Stimulated activated naive B cell treated with anti-CD40 and anti-IgM and Interleukin-4, amounts not matched to agents 10 μg/mL and 1 μg/mL and 100 μg/mL, for 72 hours (primary cell): ENCODE results near the gene CRYBG1.

ENCODE experiments used
- ATAC-seq, 2 donors: fragments of 150-1000 bp; cut with Tn5 transposase; replicated peaks; 2 replicates each; pipeline ENCODE4 v1.10.0; 2021; ENCODE audit warnings: moderate library complexity in 1 of 2
- DNase-seq: peaks from one replicate; pipeline ENCODE4 v3.0.0; 2021
- H3K27ac Mint-ChIP-seq: one replicate; pipeline ENCODE4 v1.8.0; 2022; ENCODE audit warnings: mild to moderate bottlenecking, mixed read lengths
- H3K27me3 Mint-ChIP-seq, 2 donors: one replicate each; pipeline ENCODE4 v1.8.0; 2022; ENCODE audit warnings: mixed read lengths in 2 of 2
- H3K36me3 Mint-ChIP-seq, 2 donors: one replicate each; pipeline ENCODE4 v1.8.0; 2022; ENCODE audit warnings: mixed read lengths in 2 of 2, mild to moderate bottlenecking in 1 of 2
- H3K4me1 Mint-ChIP-seq, 2 donors: one replicate each; pipeline ENCODE4 v1.8.0; 2022; ENCODE audit warnings: mixed read lengths in 2 of 2, mild to moderate bottlenecking in 1 of 2
- H3K4me3 Mint-ChIP-seq, 2 donors: one replicate each; pipeline ENCODE4 v1.8.0; 2022; ENCODE audit warnings: mild to moderate bottlenecking in 2 of 2, mixed read lengths in 2 of 2, moderate library complexity in 1 of 2
- H3K9me3 Mint-ChIP-seq, 2 donors: one replicate each; pipeline ENCODE4 v1.8.0; 2022; ENCODE audit warnings: mixed read lengths in 2 of 2, mild to moderate bottlenecking in 1 of 2

Gene CRYBG1

GRCh38 chr6:106533054-106533453, 172.5 kb downstream of the CRYBG1 start:
- H3K9me3 Mint-ChIP-seq, result no peaks in the 10 kb centered on the region
- DNase-seq, result no peak
- H3K27ac Mint-ChIP-seq, result no peak overlapping the region
- peaks cover 10 to 11% of the 10 kb centered on the region in 2 donors for H3K36me3 Mint-ChIP-seq
- ATAC-seq, result no peak
- H3K4me1 Mint-ChIP-seq, result peaks cover 33 to 47% of the 10 kb centered on the region in 2 donors
- H3K4me3 Mint-ChIP-seq, result no peak overlapping the region
- no peaks in the 10 kb centered on the region for H3K27me3 Mint-ChIP-seq

- H3K27ac Mint-ChIP-seq, result no peak overlapping the region
- H3K9me3 Mint-ChIP-seq, result no peaks in the 10 kb centered on the region
- H3K4me1 Mint-ChIP-seq, result peaks cover 37 to 51% of the 10 kb centered on the region in 2 donors
- no peaks in the 10 kb centered on the region for H3K27me3 Mint-ChIP-seq
- ATAC-seq (no peak), DNase-seq (no peak)
- peaks cover 8 to 10% of the 10 kb centered on the region in 2 donors for H3K36me3 Mint-ChIP-seq
- H3K4me3 Mint-ChIP-seq, result no peak overlapping the region
Measured at GRCh38 chr6:106534004-106534403, 173.5 kb downstream of the CRYBG1 start.

GRCh38 chr6:106534564-106534982, 174.1 kb downstream of the CRYBG1 start:
- Mint-ChIP-seq H3K27me3 (no peaks in the 10 kb centered on the region), H3K27ac (peak overlapping the region; percentile 65), H3K9me3 (no peaks in the 10 kb centered on the region), H3K36me3 (peaks cover 8 to 10% of the 10 kb centered on the region in 2 donors), H3K4me3 (no peak overlapping the region), H3K4me1 (peaks cover 41 to 52% of the 10 kb centered on the region in 2 donors)
- ATAC-seq (peak; percentile 46 to 59), DNase-seq (no peak)

- Mint-ChIP-seq H3K9me3 (no peaks in the 10 kb centered on the region), H3K4me3 (no peak overlapping the region), H3K36me3 (peaks cover 8 to 10% of the 10 kb centered on the region in 2 donors), H3K27me3 (no peaks in the 10 kb centered on the region), H3K27ac (no peak overlapping the region), H3K4me1 (peaks cover 45 to 55% of the 10 kb centered on the region in 2 donors)
- DNase-seq (no peak), ATAC-seq (no peak)
Measured at GRCh38 chr6:106535012-106535411, 174.5 kb downstream of the CRYBG1 start.

- no peak for ATAC-seq
- H3K27ac Mint-ChIP-seq, result no peak overlapping the region
- H3K4me1 Mint-ChIP-seq, result peaks cover 45 to 59% of the 10 kb centered on the region in 2 donors
Measured at GRCh38 chr6:106536357-106536756, 175.8 kb downstream of the CRYBG1 start.

GRCh38 chr6:106536851-106537250, 176.3 kb downstream of the CRYBG1 start:
- DNase-seq (no peak), ATAC-seq (peak; percentile 21 to 44)
- no peak overlapping the region for H3K27ac Mint-ChIP-seq
- no peaks in the 10 kb centered on the region for H3K9me3 Mint-ChIP-seq
- peak overlapping the region in 1 of 2 donors; percentile 39 for H3K4me3 Mint-ChIP-seq
- peaks cover 8 to 9% of the 10 kb centered on the region in 2 donors for H3K36me3 Mint-ChIP-seq
- no peaks in the 10 kb centered on the region for H3K27me3 Mint-ChIP-seq
- H3K4me1 Mint-ChIP-seq, result peaks cover 45 to 59% of the 10 kb centered on the region in 2 donors

More at GRCh38 chr6:106536357-106536756, 175.8 kb downstream of the CRYBG1 start:
- Mint-ChIP-seq H3K4me3 (no peak overlapping the region), H3K27me3 (no peaks in the 10 kb centered on the region), H3K36me3 (peaks cover 8 to 9% of the 10 kb centered on the region in 2 donors), H3K9me3 (no peaks in the 10 kb centered on the region)
- no peak for DNase-seq

- Mint-ChIP-seq H3K36me3 (peaks cover 8 to 9% of the 10 kb centered on the region in 2 donors), H3K4me1 (peaks cover 45 to 59% of the 10 kb centered on the region in 2 donors), H3K4me3 (no peak overlapping the region)
Measured at GRCh38 chr6:106537662-106538061, 177.1 kb downstream of the CRYBG1 start.

GRCh38 chr6:106538145-106538544, 177.6 kb downstream of the CRYBG1 start:
- H3K27me3 Mint-ChIP-seq, result no peaks in the 10 kb centered on the region
- peaks cover 43 to 59% of the 10 kb centered on the region in 2 donors for H3K4me1 Mint-ChIP-seq
- H3K9me3 Mint-ChIP-seq, result no peaks in the 10 kb centered on the region
- no peak overlapping the region for H3K4me3 Mint-ChIP-seq
- peaks cover 5 to 6% of the 10 kb centered on the region in 2 donors for H3K36me3 Mint-ChIP-seq
- peak overlapping the region; percentile 51 for H3K27ac Mint-ChIP-seq
- DNase-seq (no peak), ATAC-seq (no peak)

More at GRCh38 chr6:106537662-106538061, 177.1 kb downstream of the CRYBG1 start:
- ATAC-seq (no peak), DNase-seq (no peak)
- Mint-ChIP-seq H3K9me3 (no peaks in the 10 kb centered on the region), H3K27me3 (no peaks in the 10 kb centered on the region), H3K27ac (no peak overlapping the region)

GRCh38 chr6:106539936-106540335, 179.4 kb downstream of the CRYBG1 start:
- Mint-ChIP-seq H3K36me3 (peaks cover 11 to 13% of the 10 kb centered on the region in 2 donors), H3K4me1 (peaks cover 31 to 43% of the 10 kb centered on the region in 2 donors), H3K4me3 (peak overlapping the region; percentile 4 to 65), H3K27me3 (no peaks in the 10 kb centered on the region), H3K27ac (peak overlapping the region; percentile 40), H3K9me3 (no peaks in the 10 kb centered on the region)
- no peak for DNase-seq
- peak; percentile 42 to 60 for ATAC-seq

- Mint-ChIP-seq H3K27me3 (no peaks in the 10 kb centered on the region), H3K36me3 (peaks cover 12 to 13% of the 10 kb centered on the region in 2 donors), H3K4me3 (no peak overlapping the region), H3K4me1 (peaks cover 29 to 38% of the 10 kb centered on the region in 2 donors), H3K9me3 (no peaks in the 10 kb centered on the region), H3K27ac (no peak overlapping the region)
- ATAC-seq (no peak), DNase-seq (no peak)
Measured at GRCh38 chr6:106540432-106540831, 179.9 kb downstream of the CRYBG1 start.

GRCh38 chr6:106540907-106541306, 180.4 kb downstream of the CRYBG1 start:
- H3K9me3 Mint-ChIP-seq, result no peaks in the 10 kb centered on the region
- no peaks in the 10 kb centered on the region for H3K27me3 Mint-ChIP-seq
- H3K4me1 Mint-ChIP-seq, result peaks cover 30 to 40% of the 10 kb centered on the region in 2 donors
- peaks cover 13 to 14% of the 10 kb centered on the region in 2 donors for H3K36me3 Mint-ChIP-seq
- no peak for ATAC-seq
- no peak overlapping the region for H3K4me3 Mint-ChIP-seq
- DNase-seq, result no peak
- H3K27ac Mint-ChIP-seq, result no peak overlapping the region

GRCh38 chr6:106546261-106546690, 185.8 kb downstream of the CRYBG1 start:
- H3K27ac Mint-ChIP-seq, result peak overlapping the region; percentile 93
- peaks cover 15 to 27% of the 10 kb centered on the region in 2 donors for H3K4me1 Mint-ChIP-seq
- H3K4me3 Mint-ChIP-seq, result peak overlapping the region; percentile 6 to 45
- H3K36me3 Mint-ChIP-seq, result peaks cover 15 to 30% of the 10 kb centered on the region in 2 donors
- peak in 1 of 2 donors; percentile 45 for ATAC-seq
- H3K9me3 Mint-ChIP-seq, result peaks cover 0 to 3% of the 10 kb centered on the region in 2 donors
- no peaks in the 10 kb centered on the region for H3K27me3 Mint-ChIP-seq
- no peak for DNase-seq

- peaks cover 0 to 3% of the 10 kb centered on the region in 2 donors for H3K9me3 Mint-ChIP-seq
- H3K4me1 Mint-ChIP-seq, result peaks cover 15 to 27% of the 10 kb centered on the region in 2 donors
- DNase-seq (peak; percentile 13), ATAC-seq (peak; percentile 88 to 95)
- H3K4me3 Mint-ChIP-seq, result peak overlapping the region; percentile 36 to 45
- H3K36me3 Mint-ChIP-seq, result peaks cover 17 to 34% of the 10 kb centered on the region in 2 donors
- peak overlapping the region; percentile 93 for H3K27ac Mint-ChIP-seq
- H3K27me3 Mint-ChIP-seq, result no peaks in the 10 kb centered on the region
Measured at GRCh38 chr6:106546691-106547414, 186.3 kb downstream of the CRYBG1 start.

GRCh38 chr6:106547601-106548453, 187.3 kb downstream of the CRYBG1 start:
- DNase-seq, result no peak
- peaks cover 15 to 27% of the 10 kb centered on the region in 2 donors for H3K4me1 Mint-ChIP-seq
- H3K36me3 Mint-ChIP-seq, result peaks cover 17 to 34% of the 10 kb centered on the region in 2 donors
- peak overlapping the region; percentile 81 for H3K27ac Mint-ChIP-seq
- no peaks in the 10 kb centered on the region for H3K27me3 Mint-ChIP-seq
- H3K4me3 Mint-ChIP-seq, result no peak overlapping the region
- ATAC-seq, result no peak
- H3K9me3 Mint-ChIP-seq, result peaks cover 0 to 3% of the 10 kb centered on the region in 2 donors
